Body of pancreas (tissue), 4 donors: ENCODE results near the gene QKI.

Experiments
- POLR2A ChIP-seq, 3 donors: fragments of 450-650 bp; IDR thresholded peaks; one replicate each; pipeline ENCODE4 v1.6.1; 2016; ENCODE audit warnings: antibody characterized with exemption in 3 of 3, mild to moderate bottlenecking in 2 of 3
- TF ChIP-seq, protein P1 (sequence below), 7 experiments: fragments of 450-650 bp in 4 of 7; fragments of 200-600 bp in 3 of 7; sonication (generic) in 3 of 7; IDR thresholded peaks; one replicate each; pipeline ENCODE4 v1.5.1; 2016 to 2019; ENCODE audit warnings: antibody characterized with exemption in 7 of 7

DNA sequence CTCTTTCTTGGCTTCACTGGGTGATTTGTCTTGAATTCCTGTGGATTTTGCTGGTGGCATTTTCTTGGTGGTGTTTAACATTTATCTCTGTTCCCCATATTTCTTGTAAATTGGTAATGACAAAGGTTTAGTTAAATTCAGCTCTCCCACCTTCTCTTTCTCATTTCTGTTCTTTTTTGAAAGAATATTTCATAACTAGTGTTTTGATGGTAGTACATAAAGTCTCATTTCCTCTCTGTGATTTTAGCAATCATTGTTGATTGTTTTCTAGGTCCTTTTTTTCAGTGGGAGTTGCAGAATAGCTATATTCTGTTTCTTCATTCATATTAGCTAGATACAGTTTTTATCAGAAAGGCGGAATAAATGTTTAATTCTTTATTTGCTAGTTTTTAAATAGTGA, 73.1 kb downstream of the QKI start:
- TF ChIP-seq, protein P1, sequence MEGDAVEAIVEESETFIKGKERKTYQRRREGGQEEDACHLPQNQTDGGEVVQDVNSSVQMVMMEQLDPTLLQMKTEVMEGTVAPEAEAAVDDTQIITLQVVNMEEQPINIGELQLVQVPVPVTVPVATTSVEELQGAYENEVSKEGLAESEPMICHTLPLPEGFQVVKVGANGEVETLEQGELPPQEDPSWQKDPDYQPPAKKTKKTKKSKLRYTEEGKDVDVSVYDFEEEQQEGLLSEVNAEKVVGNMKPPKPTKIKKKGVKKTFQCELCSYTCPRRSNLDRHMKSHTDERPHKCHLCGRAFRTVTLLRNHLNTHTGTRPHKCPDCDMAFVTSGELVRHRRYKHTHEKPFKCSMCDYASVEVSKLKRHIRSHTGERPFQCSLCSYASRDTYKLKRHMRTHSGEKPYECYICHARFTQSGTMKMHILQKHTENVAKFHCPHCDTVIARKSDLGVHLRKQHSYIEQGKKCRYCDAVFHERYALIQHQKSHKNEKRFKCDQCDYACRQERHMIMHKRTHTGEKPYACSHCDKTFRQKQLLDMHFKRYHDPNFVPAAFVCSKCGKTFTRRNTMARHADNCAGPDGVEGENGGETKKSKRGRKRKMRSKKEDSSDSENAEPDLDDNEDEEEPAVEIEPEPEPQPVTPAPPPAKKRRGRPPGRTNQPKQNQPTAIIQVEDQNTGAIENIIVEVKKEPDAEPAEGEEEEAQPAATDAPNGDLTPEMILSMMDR (IDR thresholded peaks at IDR 0.05), result no peak
- no peak for TF ChIP-seq POLR2A (IDR thresholded peaks at IDR 0.05)
